Islet precursor cell (in vitro differentiated cells): ENCODE results near the gene PODN.

Source experiments
- DNase-seq: peaks from one replicate; pipeline ENCODE4 v3.0.0-alpha.2; 2018

The PODN gene, protein sequence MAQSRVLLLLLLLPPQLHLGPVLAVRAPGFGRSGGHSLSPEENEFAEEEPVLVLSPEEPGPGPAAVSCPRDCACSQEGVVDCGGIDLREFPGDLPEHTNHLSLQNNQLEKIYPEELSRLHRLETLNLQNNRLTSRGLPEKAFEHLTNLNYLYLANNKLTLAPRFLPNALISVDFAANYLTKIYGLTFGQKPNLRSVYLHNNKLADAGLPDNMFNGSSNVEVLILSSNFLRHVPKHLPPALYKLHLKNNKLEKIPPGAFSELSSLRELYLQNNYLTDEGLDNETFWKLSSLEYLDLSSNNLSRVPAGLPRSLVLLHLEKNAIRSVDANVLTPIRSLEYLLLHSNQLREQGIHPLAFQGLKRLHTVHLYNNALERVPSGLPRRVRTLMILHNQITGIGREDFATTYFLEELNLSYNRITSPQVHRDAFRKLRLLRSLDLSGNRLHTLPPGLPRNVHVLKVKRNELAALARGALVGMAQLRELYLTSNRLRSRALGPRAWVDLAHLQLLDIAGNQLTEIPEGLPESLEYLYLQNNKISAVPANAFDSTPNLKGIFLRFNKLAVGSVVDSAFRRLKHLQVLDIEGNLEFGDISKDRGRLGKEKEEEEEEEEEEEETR

DNA sequence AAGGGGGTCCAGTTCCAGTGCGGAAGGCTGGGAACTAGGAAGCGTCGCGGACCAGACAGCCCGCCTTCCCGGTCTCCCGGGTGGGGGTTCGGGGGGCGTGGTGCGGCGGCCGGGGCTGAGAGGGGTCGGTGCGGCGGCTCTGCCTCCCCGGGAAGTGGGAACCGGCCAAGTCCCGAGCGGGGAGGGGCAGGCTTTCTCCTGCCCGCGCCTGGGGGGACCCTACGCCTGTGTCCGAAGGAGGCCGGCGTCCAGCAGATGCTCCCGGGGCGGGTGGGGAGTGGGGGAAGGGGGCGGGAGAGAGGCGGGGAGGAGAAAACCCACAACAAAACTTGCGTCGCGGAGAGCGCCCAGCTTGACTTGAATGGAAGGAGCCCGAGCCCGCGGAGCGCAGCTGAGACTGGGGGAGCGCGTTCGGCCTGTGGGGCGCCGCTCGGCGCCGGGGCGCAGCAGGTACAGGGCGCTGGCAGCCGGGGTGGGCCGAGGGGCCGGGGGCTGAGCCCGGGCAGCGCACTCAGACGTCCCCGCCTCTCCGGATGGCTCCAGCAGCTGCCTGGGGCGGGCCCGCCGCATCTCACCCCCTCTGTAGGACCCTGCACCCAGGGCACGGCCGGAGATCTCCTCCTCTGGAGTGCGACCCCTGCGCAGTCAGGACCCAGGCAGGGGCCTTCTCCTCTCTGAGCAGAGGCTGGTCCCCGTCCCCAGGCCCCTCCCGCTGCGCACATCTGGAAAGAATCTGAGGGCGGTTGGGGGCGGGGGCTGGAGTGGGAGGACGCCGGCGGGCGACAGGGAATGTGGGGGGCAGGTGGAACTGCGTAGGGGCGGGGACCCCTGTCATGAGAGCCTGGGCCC lies at the start of gene PODN:
Gene PODN, plus strand, starts transcription at position 355 of the 849 bp plus-strand sequence. CDS start 7,643 bp downstream, outside the sequence.
- peak; percentile 59 for DNase-seq

DNA sequence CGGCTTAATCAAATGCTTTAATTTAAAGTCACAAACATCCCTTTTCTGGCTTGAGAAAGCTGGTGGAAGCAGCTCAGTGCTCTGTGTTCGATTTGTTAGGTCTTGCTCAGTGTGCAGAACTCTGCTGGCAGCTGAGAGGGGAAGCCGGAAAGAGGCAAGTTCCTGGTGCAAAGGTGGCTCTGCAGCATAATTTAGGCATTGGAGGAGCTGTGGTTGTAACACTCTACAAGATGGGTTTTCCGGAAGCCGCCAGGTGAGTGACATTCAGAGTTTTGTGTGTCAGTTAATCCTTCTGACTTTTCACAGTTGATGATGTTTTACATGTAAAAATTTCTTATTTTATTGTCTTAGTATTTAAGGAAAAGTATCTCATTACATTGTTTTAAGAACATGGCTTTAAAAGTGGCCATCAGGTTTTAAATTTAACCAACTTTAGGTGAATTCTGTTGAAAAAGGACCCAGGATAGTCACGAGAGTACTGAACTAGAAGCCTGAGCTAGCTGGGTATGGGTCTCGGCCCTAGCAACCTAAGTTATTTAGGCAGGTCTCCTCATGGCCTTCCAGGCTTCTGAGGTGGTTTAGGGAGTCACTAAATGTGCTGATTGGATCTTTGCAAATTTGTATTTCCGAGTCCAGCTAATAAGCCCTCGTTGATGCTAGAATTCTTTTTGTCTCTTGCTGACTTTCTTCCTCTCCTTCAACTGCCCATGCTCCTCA lies 47.1 kb upstream of the PODN start:
- peak; percentile 90 for DNase-seq

DNA sequence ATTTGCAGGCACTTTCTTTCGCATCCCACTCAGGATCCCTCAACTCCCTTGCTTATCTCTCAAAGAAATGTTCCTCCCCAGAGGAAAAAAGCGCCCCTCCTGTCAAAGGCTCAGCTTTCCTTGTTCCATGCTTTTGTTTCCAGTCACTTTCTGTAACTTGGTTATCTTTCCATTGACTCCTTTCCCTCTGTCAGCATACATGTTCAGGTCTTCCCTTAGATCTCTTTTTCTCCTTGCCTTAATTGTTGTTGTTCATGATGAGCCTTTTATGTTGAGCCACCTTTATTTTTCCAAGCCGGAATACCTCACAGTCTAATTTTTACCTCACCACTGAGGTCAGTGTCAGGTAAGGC lies 46.5 kb upstream of the PODN start:
- DNase-seq, result no peak

DNA sequence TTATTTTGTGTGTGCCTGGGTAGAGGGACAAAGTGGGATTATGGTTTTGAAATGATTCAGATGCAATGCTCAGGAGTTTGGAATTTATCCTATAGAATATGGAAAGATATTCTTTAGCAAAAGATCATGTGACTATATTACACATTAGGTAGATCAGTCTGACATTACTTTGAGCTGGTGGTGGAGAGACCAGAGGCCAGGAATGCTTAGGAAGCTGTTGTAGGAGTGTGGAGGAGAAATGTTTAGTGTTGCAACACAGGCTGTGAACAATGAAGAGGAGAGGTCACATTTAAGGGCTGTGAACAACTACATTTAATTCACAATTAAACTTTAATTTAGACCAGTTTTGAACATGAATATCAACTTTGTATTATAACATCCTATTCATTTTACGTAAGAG lies 45.3 kb upstream of the PODN start:
- DNase-seq, result no peak

DNA sequence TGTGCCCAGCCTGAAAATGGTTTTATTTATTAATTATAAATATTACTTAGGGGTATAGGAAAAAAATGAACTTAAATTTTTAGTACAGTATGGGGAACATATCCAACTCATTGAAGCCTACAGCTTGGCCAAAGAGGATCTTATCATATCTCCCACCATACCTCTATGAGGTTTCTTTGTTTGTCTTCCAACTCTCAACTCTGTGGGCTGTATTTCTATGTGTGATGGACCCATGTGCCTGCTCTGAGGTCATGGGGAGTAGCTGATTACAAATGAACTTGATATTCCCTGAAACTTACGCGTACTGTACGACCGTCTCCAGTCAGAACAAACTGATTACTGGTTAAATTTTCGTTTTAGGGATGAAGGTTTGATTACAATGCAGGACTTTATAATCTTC lies 41.4 kb upstream of the PODN start:
- DNase-seq, result no peak

- no peak for DNase-seq
Measured at GRCh38 chr1:53022179-53022578, 39.8 kb upstream of the PODN start.

- DNase-seq, result no peak
Measured at GRCh38 chr1:53023546-53023945, 38.5 kb upstream of the PODN start.

DNA sequence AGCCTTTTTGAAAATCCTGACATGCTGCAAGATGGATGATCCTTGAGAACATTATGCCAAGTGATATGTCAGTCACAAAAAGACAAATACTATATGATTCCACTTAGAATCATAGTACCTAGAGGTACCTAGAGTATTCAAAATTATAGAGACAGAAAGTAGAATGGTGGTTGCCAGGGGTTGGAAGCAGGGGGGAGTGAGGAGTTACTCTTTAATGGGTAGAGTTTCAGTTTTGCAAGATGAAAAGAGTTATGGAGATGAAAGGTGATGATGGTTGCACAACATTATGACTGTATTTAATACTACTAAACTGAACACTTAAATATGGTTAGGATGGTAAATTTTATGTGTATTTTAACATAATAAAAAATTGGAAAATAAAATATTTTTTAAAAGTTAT lies 37.9 kb upstream of the PODN start:
- DNase-seq, result no peak

GRCh38 chr1:53025034-53025768 lies 36.8 kb upstream of the PODN start:
- DNase-seq, result peak; percentile 54

DNA sequence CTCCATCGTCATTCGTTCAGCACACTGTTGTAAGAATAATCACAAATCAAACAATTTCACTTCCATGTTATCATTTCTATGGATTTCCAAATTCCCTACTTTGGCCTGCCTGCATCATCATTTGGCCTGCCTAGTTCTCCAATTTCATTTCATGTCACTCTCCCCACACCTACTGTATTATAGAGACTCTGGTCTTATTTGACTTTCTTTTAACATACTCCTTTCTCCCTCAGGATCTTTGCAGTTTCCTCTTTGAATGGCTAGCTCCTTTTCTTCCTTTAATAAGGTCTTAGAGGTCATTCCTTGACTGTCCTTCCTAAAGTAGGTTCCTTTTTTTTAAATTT lies 36.3 kb upstream of the PODN start:
- no peak for DNase-seq

GRCh38 chr1:53026254-53026653 lies 35.8 kb upstream of the PODN start:
- DNase-seq, result no peak

- DNase-seq, result no peak
Measured at GRCh38 chr1:53031732-53032131, 30.3 kb upstream of the PODN start.

DNA sequence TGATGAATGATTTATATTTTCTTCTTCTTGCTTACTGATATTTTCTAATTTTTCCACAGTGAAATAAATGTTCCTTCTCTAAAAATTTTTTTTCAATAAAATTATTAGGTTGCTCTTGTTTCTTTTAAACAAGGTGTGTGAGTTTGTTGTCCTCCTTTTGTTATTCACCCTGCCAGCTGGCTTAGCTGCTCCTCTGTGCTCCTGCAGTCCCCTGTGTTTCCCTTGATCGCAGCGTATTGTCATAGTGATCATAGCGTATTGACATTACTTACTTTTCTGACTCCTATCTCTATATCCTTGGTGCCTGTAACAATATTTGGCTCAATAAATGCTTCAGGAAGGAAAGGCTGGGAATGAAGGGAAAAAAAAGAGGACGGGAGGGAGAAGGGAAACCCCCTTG lies 24.9 kb upstream of the PODN start:
- DNase-seq, result no peak

DNA sequence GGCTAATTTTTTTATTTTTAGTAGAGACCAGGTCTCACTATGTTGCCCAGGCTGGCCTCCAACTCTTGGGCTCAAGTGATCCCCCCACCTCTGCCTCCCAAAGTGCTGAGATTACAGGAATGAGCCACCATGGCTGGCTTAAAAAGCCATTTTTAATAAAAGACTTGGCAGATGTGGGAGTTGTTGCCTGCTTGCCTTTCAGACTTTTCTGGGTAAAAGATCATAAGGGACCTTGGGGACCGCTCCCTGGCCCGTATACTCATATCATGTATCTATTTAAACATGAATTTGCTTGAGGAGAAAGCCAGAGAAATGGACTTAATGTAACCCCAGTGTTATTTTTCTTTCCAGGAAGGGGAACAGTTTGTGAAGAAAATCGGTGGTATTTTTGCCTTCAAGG lies 23.4 kb upstream of the PODN start:
- DNase-seq, result no peak

DNA sequence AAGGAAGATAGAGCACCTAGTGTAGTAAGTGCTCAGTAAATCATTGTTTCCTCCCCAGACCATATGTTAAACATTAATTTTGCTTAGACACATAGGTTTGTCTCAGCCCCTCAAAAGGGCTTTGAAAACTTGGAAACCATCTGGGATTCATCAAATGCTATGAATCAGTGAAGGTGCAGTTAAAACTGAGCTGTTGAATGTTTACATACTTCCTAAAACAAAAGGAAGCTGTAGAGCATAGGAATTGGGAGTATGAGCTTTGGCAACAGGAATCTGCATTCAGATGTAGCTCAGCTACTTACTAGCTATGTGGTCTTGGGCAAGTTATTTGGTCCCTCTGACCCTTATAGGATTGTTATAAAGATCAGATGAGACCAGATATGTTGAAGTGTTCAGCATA lies 18.7 kb upstream of the PODN start:
- no peak for DNase-seq

DNA sequence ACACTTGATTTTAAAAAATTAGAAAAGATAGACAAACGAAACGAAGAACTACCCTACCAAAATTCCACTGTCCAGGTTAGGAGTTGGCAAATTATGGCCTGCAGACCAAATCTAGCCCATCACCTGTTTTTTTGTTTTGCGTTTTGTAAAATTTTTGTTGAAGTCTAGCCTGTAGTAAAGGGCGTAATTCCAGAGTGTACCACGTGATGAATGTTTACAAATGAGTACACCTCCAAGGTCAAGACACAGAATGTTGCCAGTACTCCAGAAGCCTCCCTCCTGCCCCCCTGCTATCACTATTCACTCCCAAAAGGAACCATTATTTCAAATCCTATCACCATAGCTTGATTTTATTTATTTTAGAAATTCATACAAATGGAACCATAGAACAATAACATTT lies 17.1 kb upstream of the PODN start:
- DNase-seq, result no peak

DNA sequence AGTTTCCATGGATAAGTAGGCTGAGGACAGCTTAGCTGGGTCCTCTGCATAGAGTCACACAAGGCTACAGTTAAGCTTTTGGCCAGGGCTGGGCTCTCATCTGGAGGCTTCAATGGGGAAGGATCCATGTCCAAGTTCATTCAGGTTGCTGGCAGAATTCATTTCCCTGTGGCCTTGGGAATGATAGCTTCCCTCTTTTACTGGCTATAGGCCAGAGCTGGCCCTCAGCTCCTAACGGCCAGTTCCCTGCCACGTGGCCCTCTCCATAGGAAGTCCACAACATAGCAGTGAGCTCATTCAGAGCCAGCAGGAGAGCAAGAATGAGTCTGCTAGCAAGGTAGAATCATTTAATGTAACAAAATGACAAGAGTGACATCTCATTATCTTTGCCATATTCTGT lies 15.1 kb upstream of the PODN start:
- DNase-seq, result no peak

DNA sequence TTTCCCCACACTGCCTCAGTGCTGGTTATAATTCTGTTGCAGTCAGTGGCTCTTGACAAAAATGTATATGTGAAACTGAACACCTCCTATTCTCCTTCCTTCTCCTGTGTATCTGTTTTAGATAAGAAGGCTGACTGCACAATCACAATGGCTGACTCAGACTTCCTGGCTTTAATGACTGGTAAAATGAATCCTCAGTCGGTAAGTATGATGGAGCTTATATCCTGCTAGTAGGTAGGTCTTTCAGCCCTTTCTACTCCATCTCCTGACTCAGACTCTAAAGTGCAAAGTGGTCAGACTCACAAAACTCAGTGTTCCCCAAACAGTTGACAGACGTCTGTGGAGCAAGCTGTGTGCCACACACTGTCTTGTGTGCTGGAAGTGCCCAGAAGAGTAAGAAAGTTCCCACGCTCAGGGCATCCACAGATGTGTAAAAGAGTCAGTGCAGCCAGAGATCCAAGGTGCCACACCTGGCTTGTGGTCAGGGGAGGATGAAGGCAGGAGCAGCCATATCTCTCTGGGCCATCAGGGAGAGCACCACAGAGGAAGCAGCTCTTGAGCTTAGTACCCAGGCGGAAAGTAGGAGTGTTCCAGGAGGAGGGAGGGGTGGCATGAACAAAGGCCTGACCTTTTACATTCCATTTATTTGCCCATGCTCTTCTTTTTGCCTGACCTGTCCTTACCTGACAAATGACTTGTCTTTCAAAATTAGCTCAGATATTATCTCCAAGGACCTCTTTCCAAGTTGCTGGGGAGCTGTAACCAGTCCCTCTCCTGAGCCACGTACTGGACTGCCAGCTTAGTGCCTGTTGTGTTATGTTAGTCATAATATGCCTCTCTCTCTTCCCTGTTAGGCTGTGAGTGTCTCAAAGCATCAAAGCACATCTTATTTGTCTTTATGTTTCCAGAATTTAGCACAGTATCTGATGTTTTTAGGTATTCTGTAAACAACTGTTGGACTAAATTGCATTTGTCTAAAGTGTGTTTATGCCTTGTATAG lies 14.0 kb upstream of the PODN start:
- no peak for DNase-seq

- DNase-seq, result no peak
Measured at GRCh38 chr1:53048960-53049573, 12.9 kb upstream of the PODN start.

GRCh38 chr1:53049574-53049967 lies 12.4 kb upstream of the PODN start:
- no peak for DNase-seq

- DNase-seq, result no peak
Measured at GRCh38 chr1:53050310-53050709, 11.7 kb upstream of the PODN start.
